BJ (cell line): ENCODE results near the gene UBA6. TPM values are rescaled to one million over a fixed set of nuclear protein-coding genes. Genes with fewer than 3 reads are reported as not detected.

Experiments
- CTCF ChIA-PET: fragments of 350-600 bp; formaldehyde crosslinking; extraction: SDS; loops from one replicate; lab custom pipeline; 2021; ENCODE audit warnings: antibody characterized with exemption, inconsistent platforms; lab: Yijun Ruan, JAX
- POLR2A ChIA-PET: fragments of 300-600 bp; sonication (Branson Sonifier 250); formaldehyde crosslinking; extraction: SDS; loops from one replicate; lab custom pipeline; 2021; ENCODE audit warnings: antibody characterized with exemption; lab: Charles Lee
- DNase-seq: peaks from one replicate; pipeline ENCODE4 v3.0.0-alpha.2; 2011; ENCODE audit warnings: low read depth
- H3K27me3 ChIP-seq: 2 replicates; pipeline ENCODE4 v1.6.0; 2011; ENCODE audit warnings: low read length; ENCODE audit not compliant: control insufficient read depth, insufficient read depth
- H3K36me3 ChIP-seq: 2 replicates; pipeline ENCODE4 v1.5.1; 2011; ENCODE audit warnings: low read length; ENCODE audit not compliant: control insufficient read depth, insufficient read depth
- H3K4me3 ChIP-seq: 2 replicates; pipeline ENCODE4 v1.5.1; 2011; ENCODE audit warnings: low read depth, mild to moderate bottlenecking, control low read depth, low read length
- polyA plus RNA-seq: library from polyadenylated mRNA; depleted of rRNA; stranded (reverse); fragments of >200 nt; gene quantifications from 2 replicates; pipeline ENCODE4 v1.2.3, GENCODE V29; 2011
- TF ChIP-seq, protein P1 (sequence below): IDR thresholded peaks from 2 replicates; pipeline ENCODE4 v1.5.1; 2011; ENCODE audit warnings: low read depth, mild to moderate bottlenecking, control low read depth, inconsistent platforms, low read length, moderate library complexity; ENCODE audit not compliant: insufficient read depth

UBA6 gene
- polyA plus RNA-seq, 1 experiment: 34.9 TPM

GRCh38 chr4:67691328-67691727 is 9.6 kb downstream of the UBA6 start:
- Histone ChIP-seq H3K36me3 (no peaks in the 10 kb centered on the region; the same call in 1 of the 2 replicates), H3K4me3 (no peak overlapping the region), H3K27me3 (no peaks in the 10 kb centered on the region)
- TF ChIP-seq, protein P1, sequence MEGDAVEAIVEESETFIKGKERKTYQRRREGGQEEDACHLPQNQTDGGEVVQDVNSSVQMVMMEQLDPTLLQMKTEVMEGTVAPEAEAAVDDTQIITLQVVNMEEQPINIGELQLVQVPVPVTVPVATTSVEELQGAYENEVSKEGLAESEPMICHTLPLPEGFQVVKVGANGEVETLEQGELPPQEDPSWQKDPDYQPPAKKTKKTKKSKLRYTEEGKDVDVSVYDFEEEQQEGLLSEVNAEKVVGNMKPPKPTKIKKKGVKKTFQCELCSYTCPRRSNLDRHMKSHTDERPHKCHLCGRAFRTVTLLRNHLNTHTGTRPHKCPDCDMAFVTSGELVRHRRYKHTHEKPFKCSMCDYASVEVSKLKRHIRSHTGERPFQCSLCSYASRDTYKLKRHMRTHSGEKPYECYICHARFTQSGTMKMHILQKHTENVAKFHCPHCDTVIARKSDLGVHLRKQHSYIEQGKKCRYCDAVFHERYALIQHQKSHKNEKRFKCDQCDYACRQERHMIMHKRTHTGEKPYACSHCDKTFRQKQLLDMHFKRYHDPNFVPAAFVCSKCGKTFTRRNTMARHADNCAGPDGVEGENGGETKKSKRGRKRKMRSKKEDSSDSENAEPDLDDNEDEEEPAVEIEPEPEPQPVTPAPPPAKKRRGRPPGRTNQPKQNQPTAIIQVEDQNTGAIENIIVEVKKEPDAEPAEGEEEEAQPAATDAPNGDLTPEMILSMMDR: no peak
- CTCF ChIA-PET: interaction anchor here (1.7 kb wide), 1 partner anchor 8 kb away, joined by 6 read pairs; no protein-coding TSS in a partner anchor
- no peak for DNase-seq
- POLR2A ChIA-PET: no interaction called here

DNA sequence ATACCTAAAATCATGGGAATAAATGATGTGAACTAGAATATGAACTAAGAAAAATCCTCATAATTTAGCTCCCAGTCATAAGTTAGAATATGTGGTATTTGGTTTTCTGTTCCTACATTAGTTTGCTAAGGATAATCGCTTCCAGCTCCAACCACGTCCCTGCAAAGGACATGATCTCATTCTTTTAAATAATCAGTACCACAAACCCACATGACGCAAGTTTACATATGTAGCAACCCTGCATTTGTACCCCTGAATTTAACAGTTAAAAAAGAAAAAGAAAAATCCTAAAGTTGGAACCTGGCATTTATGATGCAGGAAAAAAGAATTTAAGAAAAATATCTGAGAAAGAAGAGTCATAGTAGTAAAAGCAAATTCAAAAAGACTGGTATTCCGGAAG is 13.3 kb downstream of the UBA6 start:
- POLR2A ChIA-PET: interaction anchor here (0.7 kb wide), 1 partner anchor 646 kb away, joined by 3 read pairs; no protein-coding TSS in a partner anchor
- peak; percentile 44 for DNase-seq
- H3K4me3 ChIP-seq: peak overlapping the region; percentile 10
- TF ChIP-seq, protein P1: no peak
- CTCF ChIA-PET: interaction anchor here (0.6 kb wide), 1 partner anchor 55 kb away, joined by 4 read pairs; no protein-coding TSS in a partner anchor
- no peaks in the 10 kb centered on the region for H3K27me3 ChIP-seq
- no peaks in the 10 kb centered on the region; the same call in 1 of the 2 replicates for H3K36me3 ChIP-seq

- no peak for DNase-seq
- H3K36me3 ChIP-seq: no peaks in the 10 kb centered on the region
- CTCF ChIA-PET: no interaction called here
- TF ChIP-seq, protein P1: no peak
- no peak overlapping the region for H3K4me3 ChIP-seq
- H3K27me3 ChIP-seq: no peaks in the 10 kb centered on the region
- POLR2A ChIA-PET: no interaction called here
Measured at GRCh38 chr4:67685532-67685859, 15.5 kb downstream of the UBA6 start.

DNA sequence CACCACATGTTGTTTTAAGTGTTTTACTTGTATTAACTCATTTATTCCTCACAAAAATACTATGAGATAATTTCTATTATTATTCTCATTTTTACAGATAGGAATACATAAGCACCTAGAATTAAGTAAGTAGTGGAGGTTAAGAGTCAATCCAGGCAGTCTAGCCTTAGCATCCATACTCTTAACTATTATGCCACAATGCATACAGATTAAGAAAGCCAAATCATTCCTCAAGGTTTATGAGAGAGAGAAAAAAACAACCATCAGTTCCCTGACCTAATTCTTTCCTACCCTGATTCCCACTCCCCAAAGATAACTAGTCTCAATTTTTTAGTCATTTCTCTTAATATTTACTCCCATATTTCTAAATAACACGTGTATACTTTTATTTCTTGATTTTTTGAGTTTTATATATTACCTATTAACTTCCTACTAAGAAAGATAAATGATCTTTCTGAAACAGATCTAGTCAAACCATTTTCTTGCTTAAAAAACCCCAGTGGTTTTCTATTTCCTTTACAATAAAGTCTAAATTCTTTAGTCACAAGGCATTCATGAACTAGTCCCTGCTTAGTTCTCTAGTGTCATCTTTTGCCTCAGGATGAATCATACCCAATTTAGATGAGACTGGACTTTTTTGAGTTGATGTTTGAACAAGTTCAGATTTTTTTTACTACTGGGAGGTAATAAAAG is 16.0 kb downstream of the UBA6 start:
- peak; percentile 16 for DNase-seq
- ChIA-PET POLR2A (no interaction called here), CTCF (no interaction called here)
- H3K36me3 ChIP-seq: no peaks in the 10 kb centered on the region
- no peak overlapping the region for H3K4me3 ChIP-seq
- no peaks in the 10 kb centered on the region for H3K27me3 ChIP-seq
- TF ChIP-seq, protein P1: no peak

DNA sequence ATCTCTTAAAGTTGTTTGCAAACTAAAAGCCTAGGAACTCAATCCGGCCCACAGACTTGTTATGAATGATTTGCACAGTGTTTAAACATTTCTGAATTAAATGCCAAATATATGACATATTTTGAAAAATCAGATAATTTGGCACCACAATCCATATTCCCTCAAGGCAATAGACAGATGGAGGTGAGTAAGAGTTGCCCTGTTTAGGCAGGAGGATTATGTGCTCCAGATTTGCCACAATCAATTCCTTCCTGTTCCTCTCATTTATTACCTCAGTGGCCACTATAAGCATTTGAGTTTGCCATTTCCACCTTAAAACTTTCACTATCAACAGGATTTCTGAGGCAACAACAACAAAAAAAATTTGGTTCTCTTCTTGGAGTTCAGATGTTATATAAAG is 18.7 kb downstream of the UBA6 start:
- no peak for DNase-seq
- ChIA-PET CTCF (no interaction called here), POLR2A (no interaction called here)
- TF ChIP-seq, protein P1: no peak
- H3K27me3 ChIP-seq: no peaks in the 10 kb centered on the region
- H3K4me3 ChIP-seq: no peak overlapping the region
- H3K36me3 ChIP-seq: no peaks in the 10 kb centered on the region
